ENCODE measurements around the gene KYNU.
A peak's percentile ranks its signal among the peaks of the same experiment; 100 is the strongest.
"Not testable (repeated sequence)": the region's sequence is repeated elsewhere in the genome, so short reads cannot be mapped to it uniquely, and the experiment has no call there.

The KYNU gene

DNA sequence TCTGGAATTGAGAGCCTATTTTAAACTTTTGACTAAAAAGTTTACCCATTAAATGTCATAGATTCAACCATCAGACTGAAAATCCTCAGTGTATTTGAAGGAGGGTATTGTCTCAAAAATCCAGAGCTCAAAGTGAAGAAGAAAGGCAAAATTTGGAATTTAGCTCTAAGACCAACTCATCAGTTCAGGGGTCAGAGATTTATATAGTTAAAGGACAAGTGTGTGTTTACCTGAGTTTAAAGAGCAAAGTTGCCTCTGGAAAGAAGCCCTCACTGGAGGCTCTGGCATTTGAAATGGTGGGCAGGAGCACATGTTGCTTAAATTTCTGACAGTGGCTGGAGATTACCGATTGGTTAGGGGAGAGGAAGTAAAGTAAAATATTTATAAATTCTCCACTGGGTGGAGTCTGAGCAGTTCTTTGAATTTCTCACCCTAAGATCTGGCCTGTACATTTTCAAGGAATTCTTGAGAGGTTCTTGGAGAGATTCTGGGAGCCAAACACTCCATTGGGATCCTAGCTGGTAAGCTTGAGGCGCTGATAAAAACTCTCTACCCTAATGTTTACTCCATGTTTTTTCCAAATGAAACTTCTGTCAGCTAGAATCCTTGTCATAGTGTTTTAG is at the start of gene KYNU:
TSS of gene KYNU (plus strand) at position 449 of the 623 bp plus-strand sequence. CDS start 7,704 bp downstream, outside the sequence.
- DNase-seq = no peak

DNA sequence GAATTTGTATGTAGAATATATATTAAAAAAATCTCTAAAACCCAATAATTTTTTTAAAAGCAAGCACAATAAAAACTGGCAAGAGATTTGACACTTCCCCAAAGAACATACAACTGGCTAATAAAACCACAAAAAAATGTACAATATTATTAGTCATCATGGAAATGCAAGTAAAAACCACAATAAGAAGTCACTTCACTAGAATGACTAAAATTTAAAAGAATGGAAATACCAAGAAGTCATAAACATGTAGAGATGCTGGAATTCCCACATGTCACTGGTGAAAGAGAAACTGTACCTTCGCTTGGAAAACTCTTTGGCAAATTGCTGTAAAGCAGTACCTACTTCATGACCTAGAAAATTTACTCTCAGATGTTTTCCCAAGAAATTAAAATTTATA is 43.4 kb upstream of the KYNU start:
- no peak for DNase-seq

DNA sequence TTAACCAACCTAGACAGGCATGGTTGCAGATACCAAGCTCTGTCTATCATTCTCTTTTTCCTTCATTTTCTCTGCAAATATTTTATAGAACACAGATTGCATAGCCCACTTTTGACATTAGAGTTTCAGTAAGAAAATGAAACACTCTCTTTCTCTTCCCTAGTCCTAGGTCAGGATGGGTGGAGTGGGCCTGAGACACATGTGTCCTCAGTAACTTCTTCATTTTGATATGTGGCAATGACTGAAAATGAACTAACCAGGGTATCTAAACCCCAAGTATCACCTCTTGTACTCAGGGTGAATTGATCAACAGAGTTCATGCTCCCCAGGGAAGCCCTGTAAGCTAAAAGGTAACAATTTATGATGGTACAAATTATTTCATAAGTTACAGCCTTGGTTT is 37.0 kb upstream of the KYNU start:
- no peak for DNase-seq

DNA sequence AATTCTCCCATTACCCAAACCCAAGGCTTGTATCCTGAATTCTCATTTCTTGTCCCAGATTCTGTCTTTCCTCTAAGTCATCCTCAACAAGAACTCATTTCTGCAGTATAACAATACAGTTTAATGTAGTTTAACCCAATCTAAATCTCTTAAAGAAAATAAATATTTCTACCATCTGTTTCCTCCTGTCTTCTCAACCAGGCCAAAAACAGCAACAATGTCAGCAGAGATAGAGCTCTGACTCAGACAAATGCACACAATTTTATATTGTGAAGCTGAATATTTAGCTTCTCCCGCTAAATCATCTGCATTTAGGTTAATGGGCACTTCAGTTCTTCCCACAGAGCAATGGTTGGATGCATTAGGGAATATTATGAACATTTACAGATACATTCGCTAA is 35.7 kb upstream of the KYNU start:
- no peak for DNase-seq

DNA sequence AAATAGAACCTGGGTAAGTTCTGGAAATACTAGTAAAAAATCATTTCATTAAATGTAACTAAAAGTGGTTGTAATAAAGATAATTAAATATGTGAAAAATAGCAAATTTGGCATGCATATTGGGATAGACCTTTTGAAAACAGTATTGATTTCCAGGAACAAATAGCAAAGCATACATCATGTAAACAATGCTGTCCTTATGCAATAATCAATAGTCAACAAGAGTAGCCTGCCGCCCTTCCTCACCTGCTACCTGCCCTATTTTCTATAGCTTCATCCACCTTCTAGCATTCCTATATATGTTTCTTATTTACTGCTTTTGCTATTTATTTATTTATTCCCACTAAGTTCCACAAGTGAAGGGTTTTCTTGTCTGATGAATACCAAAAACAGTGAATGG is 35.1 kb upstream of the KYNU start:
- no peak for DNase-seq

DNA sequence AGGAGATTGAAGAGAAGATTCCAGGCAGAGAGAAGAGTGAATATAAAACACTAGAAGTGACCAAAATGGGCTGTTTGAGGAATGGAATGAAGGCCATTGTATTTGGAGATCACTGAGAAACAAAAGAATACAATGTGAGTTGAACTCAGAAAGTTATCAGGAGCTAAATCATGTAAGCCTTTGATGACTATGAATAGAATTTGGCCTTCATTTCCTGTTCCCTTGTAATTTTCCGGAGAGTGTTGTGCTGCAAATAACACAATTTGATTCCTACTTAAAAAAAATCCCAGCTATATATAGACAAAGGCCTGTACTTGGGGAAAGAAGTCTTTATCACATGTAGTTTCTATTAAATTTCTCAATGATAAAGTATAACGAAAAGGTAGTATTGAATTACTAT is 33.7 kb upstream of the KYNU start:
- DNase-seq = no peak

DNA sequence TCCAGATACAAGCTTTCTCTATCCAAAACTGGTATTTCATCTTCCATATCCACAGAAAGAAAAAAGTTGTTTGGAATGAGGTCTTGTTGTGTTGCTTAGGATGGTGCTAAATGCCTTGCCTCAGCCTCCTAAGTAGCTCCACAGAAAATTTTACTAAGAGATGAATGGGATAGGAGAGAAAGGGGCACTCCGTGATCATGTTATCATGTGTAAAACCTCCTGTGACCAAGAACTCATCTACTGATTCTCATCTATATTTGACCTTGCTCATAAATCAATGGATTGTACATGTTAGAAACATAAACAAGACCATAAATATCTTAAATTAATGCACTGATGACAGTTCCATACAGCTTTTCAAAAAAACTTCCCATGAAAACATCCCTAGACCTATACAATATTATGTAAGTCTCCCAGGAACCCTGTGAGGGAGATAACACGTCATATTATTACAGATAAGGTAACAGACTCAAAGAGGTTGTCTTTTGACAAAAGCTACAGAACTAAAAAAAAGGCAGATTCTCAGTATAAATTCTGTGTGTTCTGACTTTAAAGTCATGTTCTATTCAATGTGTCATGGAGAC is 29.3 kb upstream of the KYNU start:
- no peak for DNase-seq

DNA sequence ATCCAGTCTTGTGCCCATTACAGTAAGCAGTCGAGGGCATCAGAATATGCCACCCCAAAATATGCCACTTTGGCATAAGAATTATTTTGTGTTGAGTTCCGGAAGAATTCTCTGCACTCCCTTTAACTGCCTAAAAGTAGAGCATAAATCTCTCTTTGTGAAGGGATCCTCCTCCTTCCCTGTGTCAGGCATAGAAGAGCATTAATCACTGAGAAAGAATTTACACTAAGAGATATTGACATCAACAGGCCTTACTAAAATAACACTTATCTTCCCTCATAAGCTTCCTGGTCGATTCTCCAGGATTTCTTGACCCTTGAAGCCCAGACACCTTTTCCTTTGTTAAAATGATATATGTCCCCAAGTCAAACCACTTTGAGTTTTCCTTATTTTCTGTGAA is 27.6 kb upstream of the KYNU start:
- DNase-seq = no peak

DNA sequence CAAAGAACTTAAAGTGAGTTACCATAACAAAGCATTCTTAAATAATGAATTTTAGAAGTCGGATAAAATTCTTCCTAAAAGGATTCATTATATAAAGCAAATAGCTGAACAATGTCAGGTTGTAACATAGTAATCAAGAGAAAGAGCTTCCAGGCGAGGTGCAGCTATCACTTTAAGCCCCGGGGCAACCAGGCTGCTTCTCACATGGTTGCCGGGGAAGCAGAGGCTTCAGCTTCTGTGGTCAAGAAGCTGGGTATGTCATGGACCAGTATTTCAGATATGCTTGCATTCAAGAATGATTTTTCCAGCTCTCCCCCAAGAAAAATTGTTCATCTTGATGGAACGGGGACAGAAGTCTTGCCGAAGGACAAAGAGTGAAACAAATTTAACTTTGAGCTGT is 23.6 kb upstream of the KYNU start:
- no peak for DNase-seq

DNA sequence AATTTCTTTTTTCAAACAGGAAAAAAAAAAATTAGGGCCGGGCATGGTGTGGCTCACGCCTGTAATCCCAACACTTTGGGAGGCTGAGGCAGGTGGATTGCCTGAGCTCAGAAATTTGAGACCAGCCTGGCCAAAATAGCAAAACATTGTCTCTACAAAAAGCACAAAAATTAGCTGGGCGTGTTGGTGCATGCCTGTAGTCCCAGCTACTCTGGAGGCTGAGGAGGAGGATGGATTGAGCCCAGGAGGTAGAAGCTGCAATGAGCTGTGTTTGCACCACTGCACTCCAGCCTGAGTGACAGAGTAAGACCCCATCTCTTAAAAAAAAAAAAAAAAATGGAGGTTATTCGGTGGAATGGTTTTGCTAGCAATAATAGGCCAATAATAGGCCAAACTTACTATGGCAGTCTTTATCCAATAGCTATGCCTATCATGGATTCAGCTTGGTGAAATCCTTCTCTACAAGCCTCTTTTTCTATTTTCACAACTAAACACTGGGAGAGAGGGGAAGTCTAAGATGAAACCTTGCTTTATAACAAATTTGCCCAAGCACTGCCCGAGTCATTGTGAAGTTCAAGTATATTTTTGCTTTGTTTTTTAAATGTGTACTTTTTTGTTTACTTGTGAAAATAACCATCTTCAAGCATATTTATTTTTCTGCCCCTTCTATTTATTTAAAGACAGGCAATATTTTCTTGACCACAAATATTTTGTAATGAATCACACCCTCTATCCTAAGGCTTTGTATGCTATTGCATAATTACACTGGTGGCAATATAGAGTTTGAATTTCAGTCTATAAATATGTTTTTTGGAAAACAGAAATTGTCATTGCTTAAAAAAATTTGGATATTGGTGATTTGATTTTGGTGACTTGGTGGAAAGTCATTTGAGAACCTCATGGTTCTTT is 20.0 kb upstream of the KYNU start:
- no peak for DNase-seq

DNA sequence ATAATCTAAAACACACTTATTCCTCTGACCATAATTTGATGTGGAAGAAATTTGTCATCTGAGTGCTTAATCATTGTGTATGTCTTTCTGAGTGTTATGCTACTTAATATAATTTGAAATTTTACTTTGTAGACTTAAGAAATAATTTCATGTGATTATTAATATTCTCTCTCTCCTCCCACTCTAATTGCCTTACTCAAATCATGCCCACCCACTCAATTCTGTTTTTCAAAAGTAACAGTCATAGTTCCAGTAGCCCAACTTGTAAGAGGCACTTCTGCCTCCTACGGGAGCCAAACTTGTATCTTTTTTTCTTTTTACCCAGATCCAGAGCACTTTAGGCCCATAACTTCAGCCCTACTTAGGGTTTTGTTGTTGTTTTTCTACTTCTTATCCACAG is 18.5 kb upstream of the KYNU start:
- no peak for DNase-seq

DNA sequence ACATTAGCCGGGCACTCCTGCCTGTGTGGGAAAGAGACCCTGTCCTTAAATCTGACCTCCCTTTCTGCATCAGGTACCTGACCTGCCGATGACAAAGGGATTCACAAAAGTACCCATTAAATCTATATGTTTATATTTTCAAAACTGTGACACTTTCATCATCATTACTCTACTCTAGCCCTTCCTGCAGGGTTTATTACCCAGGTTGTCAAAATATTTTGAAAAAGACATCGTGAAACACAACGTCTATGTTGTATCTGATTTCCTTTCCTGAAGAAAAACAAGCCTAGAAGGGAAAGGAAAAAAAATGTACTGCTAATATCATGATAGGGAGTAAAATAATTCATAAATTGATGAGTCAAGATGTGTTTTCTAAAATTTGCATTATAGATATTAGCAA is 15.2 kb upstream of the KYNU start:
- DNase-seq = no peak

DNA sequence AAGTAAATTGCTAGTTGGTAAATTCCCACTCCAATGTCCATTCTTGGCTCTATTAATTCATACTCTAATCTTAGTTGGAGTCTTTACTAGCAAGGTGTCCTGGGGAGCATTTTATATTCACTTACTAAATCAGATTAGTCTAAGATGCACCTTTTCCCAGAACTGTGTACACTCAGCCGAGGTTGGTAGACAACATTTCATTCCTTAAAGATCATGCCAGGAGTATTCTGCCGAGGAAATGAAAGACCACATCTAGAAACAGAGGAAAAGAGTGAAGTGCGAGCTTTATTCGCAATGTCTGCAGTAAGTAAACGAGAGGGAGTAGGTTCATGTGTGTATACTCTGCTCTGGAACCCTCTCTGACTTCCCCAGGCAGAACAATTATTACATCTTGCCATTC is 14.6 kb upstream of the KYNU start:
- no peak for DNase-seq

DNA sequence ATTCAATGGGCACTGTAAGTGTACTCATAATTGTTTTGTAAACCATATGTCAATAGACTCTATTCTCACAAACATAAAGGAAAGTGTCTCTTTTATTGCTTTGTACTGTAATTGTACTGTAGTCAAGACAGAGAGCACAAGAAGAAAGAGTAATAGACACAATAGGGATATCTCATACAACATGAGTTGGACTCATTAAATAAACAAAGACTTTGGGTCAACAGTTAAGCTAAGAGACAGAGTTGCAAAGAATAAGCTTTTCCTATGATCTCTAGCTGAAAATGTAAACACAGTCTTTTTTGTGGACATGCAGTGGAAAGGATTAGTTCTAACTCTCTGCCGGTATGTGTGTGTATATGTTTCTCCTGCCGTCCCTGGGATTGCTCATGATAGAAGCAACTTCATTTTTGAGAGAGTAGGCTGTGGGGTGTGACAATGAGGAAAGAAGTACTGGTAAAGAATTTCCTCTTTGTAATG is 13.9 kb upstream of the KYNU start:
- no peak for DNase-seq

DNA sequence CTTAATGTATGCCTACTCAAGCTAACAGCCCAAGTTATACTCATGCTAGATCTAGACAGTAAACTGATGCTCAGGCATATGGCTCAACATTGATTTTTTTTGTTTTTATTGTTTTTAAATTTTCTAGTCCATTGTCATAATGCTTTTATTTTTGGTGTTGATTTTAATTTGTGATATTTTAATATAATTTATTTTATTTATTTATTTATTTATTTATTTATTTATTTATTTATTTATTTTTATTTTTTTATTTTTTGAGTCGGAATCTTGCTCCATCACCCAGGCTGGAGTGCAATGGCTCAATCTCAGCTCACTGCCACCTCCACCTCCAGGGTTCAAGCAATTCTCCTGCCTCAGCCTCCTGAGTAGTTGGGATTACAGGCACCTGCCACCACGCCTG is 12.9 kb upstream of the KYNU start:
- DNase-seq = not testable (repeated sequence)

DNA sequence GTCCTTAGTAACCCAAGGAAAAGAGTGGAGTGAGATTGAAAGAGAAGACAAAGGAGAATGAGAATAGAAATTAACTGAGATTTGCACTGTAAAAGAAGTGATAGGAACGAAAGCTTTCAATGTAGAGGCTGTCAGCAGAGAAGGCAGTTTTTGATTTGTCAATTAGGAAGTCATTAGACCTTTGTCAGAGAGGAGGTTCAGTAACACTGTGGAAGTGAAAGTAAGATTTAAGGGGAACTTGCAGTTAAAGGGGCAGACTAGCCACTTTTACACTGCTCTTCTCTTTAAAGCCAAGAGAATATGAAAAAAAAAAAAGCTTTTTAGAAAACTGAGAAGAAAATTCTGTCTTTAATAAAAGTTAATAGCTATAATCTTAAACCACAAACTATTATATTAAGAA is 11.5 kb upstream of the KYNU start:
- DNase-seq = no peak

DNA sequence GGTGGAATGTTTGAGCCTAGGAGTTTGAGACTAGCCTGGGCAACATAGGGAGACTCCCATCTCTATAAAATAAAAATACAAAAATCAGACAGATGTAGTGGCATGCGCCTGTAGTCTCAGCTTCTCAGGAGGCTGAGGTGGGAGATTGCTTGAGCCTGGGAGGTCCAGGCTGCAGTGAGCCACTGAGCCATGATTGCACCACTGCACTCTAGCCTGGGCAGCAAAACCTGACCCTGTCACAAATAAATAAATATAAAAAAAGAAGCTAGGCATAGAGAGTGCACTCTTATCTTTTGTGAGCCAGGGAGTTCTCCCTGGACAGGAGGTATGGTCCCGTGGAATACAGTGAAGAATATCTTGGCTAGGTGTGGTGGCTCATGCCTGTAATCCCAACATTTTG is 11.0 kb upstream of the KYNU start:
- DNase-seq = no peak

DNA sequence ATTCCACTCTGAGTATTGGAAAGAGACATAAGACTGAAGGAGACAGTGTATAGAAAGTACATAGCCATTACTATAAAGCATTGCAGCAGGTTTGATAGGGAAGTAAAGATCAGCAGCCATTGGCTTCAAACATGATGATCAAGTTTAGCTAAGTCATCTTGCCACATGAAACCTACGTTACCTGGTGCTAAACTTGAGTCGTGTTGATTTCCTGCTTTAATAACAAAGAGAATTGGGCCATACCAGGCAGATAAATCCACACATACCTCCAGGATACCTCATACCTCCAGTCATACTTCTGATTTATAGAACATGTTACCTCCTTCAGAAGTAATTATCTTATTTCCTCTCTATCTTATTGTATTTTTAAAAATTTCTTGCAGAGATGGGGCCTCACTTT is 10.3 kb upstream of the KYNU start:
- no peak for DNase-seq

DNA sequence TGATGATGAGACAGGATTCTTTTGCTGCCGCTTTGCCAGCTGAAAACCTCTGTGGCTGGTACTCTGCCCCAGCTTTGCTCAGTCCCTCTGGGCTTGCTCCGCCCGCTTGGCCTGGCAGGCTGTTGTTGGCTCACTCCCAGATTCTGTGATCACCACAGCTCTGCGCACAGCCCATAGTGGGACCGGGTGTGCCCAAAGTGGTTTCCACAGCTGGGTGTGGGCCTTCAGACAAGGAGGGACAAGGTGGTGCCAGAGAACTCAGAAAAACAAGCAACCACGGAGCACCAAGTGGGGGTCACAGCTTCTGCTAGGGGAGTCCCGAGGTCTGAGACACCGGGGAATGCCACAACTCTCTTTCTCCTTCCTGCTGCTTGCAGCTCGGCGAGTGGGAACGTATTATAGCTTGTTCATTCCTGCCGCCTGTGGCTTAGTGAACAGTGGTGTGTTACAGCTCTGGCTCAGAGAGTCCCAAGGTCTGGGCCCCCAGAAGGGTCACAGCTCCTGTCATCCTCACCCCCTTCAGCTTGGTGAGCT is 9.2 kb upstream of the KYNU start:
- peak; percentile 2 for DNase-seq

DNA sequence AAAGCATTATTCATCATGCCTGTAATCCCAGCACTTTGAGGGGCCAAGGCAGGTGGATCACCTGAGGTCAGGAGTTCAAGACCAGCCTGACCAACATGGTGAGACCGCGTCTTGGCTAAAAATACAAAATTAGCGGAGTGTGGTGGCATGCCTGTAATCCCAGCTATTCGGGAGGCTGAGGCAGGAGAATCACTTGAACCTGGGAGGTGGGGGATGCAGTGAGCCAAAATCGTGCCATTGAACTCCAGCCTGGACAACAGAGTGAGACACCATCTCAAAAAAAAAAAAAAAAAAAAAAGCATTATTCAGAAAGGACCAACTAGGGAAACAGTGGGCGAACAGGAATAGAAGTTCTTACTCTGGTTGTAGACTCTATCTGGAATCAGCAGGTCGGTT is 8.4 kb upstream of the KYNU start:
- DNase-seq = not testable (repeated sequence)

DNA sequence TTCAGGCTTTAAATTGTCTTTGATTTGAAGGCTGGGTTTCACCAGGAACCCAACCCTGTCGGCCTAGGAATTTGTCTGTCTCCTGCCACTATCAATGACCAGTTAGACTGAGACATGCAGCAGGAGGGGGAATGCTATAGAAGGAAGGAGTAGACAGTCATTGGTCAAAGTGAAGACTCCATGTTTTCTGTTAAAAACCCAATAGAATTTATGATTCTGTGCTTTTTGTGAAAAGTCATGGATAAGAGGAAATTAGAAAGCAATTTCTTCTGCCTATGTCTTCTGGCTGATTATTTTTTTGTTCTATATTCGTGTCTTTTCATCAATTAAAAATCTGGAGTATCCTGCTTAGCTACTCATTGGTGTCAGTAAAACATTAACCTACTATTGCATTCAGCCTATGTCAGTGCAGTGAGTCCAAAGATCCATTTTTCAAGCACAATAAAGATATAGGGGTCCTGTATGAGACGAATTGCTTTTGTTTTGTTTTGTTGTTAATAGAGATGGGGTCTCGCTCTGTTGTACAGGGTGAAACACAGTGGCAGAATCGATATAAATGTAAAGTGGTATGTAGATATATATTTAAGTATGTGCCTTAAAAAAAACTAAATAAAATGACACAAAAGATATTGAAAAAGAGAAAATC is 7.9 kb upstream of the KYNU start:
- no peak for DNase-seq

DNA sequence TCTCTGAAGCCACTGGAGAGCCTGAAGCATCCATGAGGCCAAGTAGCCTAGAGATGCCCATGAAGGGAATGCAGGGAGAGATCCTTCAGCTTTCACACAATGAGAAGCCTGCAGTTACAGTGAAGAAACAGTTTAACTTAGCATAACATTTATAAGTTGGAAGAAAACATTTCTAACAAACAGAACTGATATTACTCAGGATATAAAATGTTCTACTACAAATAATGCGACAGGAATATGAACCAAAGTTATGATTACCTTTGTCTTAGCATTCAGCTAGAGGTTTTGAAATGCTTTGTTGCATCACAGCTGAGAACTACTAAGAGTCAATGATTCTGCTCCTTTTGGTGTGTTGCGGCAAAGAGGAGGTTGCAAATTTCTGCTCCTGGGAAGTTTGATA is 6.9 kb upstream of the KYNU start:
- no peak for DNase-seq

DNA sequence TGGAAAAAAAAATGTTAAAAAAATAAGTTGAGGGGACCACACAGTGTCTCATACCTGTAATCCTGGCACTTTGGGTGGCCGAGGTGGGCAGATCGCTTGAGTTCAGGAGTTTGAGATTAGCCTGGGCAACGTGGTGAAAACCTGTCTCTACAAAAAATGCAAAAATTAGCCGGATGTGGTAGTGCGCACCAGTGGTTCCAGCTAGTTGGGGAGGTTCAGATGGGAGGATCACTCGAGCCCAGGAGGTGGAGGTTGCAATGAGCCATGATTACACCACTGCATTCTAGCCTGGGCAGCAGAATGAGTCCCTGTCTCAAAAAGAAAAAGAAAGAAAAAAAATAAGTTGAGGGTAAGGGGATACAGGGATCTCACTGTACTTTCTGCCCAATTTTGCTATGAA is 6.1 kb upstream of the KYNU start:
- DNase-seq = no peak
